ENCODE measurements around the gene HOXB9.

The HOXB9 gene

DNA sequence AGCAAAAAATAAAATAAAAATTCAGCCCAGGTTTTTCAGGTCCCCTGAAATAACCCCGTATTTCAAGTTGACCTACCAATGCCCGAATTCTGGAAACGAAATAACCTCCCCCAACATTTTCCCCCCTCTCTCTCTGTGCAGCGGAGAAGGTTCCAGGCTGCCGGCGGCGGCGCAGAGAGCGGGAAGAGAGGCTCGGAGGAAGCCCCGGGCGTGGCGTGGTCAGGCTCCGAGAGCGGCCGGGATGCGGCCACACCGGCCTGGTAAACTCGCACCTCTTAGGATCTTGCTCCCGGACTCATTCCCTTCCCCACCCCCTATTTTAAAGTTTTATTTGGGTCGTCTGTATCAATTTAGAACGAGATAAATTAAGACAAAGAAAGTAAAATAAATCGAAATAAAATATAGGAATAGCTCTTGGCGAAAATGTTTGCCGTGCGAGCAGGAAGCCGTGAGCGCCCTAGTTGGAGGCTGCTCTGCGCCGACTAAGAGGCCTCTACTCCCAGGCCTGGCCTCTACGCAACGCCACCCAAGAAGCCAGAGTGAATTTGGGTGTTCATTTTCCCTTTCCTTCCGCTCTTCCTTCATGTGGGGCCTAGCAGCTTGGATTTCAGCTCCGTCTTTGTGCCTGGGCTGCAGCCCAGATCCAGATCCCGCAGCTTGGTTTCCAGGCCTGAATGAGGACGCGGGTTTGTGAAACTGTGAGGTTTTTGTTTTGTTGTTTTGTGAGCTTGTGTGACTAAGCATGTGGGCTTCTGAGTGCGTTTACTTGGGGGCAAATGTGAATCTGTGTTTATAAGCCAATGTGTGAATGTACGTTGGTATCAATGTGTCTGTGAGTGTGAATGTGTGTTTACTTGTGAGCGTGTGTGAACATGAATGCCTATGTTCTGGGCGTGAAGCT, 19.9 kb downstream of the HOXB9 start:
- DNase-seq (ENCODE audit: low read depth): no peak
- H3K4me3 ChIP-seq (ENCODE audit: low read depth, low read length): no peak overlapping the region
- TF ChIP-seq MYC (IDR thresholded peaks at IDR 0.05; ENCODE audit: low read depth, low read length) (no peak), POLR2A (IDR thresholded peaks at IDR 0.05; ENCODE audit: extremely low read depth, insufficient read length) (no peak)
- TF ChIP-seq, protein P1, sequence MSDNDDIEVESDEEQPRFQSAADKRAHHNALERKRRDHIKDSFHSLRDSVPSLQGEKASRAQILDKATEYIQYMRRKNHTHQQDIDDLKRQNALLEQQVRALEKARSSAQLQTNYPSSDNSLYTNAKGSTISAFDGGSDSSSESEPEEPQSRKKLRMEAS (IDR thresholded peaks at IDR 0.05; ENCODE audit: low read depth, low read length): no peak
- TF ChIP-seq, protein P2, sequence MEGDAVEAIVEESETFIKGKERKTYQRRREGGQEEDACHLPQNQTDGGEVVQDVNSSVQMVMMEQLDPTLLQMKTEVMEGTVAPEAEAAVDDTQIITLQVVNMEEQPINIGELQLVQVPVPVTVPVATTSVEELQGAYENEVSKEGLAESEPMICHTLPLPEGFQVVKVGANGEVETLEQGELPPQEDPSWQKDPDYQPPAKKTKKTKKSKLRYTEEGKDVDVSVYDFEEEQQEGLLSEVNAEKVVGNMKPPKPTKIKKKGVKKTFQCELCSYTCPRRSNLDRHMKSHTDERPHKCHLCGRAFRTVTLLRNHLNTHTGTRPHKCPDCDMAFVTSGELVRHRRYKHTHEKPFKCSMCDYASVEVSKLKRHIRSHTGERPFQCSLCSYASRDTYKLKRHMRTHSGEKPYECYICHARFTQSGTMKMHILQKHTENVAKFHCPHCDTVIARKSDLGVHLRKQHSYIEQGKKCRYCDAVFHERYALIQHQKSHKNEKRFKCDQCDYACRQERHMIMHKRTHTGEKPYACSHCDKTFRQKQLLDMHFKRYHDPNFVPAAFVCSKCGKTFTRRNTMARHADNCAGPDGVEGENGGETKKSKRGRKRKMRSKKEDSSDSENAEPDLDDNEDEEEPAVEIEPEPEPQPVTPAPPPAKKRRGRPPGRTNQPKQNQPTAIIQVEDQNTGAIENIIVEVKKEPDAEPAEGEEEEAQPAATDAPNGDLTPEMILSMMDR (IDR thresholded peaks at IDR 0.05; ENCODE audit: low read depth, low read length): no peak

DNA sequence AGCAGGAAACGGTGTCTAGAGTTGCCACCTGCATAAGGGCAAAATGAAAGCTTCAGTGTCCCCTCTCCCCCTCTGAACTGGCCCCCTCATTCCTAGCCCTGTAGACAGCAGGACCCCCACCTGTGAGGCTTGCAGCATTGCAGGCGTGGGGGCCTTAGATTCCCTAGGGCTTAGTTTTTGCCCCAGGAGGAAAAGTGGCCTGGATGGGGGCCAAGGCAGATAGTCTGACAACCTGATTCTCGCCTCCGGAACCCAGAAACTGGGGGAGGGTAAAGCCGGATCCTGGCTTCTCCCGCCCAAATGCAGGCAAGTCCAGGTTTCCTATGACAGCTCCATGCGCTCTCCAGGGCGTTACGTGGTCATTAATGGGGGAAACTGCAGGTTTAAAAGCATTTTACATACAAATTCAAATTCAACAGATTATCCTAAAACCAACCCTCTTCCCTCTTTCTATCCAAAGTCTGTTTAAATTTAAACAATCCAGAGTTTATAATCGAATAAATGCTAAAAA, 20.7 kb downstream of the HOXB9 start:
- no peak overlapping the region for H3K4me3 ChIP-seq (ENCODE audit: low read depth, low read length)
- DNase-seq (ENCODE audit: low read depth): no peak

DNA sequence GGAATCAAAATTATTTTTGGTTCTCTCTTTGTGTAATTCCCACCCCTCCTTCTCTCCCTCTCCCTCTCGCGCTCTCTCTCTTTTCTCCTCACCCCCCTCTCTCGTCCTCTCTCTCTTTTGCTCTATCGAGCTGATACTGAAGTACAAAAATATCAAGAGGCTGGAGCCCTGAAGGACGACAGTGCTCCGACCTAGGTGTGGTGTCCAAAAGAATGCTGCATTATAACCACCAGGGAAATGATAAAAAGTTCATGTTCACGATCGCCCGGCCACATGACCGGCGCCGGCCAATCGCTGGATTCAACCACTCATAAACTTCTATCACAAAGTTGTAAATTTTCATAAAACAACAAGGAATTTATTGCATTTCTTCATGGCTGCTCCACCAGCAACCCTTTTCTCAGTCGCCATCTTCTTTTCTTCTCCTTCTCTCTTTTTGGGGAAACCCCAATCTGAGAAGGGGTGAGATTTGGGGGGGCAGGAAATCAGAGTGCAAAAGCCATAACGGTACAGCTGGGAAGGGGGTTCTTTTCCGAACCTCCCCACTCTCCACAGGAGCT, 21.3 kb downstream of the HOXB9 start, which contains the start of gene HOXB6:
HOXB6 (minus strand) TSS at position 217 of the 560 bp plus-strand sequence. CDS start 6,836 bp downstream, outside the sequence.
- no peak for DNase-seq (ENCODE audit: low read depth)

More for the DNA sequence above, 20.7 kb downstream of the HOXB9 start:
- no peak for TF ChIP-seq POLR2A (IDR thresholded peaks at IDR 0.05; ENCODE audit: extremely low read depth, insufficient read length)
- TF ChIP-seq MYC (IDR thresholded peaks at IDR 0.05; ENCODE audit: low read depth, low read length): no peak
- TF ChIP-seq, protein P1 (IDR thresholded peaks at IDR 0.05; ENCODE audit: low read depth, low read length): no peak
- TF ChIP-seq, protein P2 (IDR thresholded peaks at IDR 0.05; ENCODE audit: low read depth, low read length): no peak

DNA sequence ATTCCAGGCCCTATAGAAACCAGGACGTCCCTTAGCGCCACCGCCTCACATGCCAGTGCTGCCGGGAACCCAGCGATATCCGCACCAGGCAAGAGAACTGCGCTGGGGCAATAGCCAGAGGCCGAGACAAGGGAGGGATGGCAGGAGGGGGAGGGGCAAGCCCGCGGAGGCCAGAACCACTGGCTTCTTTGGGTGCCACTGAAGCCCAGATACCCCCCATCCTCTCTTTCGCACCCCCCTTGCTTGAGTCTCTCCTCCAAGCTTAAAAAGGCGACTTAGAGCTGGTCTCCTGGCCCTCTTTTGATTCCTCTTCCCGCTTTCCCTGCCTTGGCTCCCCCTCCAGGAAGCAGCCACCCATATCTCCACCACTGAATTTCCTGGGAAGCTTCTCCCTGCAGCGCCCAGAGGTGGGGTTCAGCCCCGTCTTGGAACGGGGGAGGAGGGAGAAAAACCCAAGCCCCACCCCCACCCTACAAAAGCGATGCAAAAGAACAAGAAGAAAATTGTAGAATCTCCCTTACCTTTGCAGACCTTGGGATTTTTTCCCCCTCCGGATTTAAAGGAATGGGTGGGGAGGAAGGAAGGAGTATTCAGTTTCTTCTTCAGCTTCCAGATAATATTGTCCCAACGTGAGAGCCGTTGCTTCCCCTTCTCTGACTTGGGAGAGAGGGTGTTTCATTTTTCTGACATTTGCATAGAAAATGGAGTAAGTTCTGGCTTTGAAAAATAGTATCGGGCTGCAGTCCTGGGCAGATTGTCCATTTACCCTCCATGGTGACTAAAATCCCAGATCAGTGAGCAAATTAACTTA, 22.0 kb downstream of the HOXB9 start:
- no peak overlapping the region for H3K4me3 ChIP-seq (ENCODE audit: low read depth, low read length)
- DNase-seq (ENCODE audit: low read depth): no peak
- TF ChIP-seq, protein P1 (IDR thresholded peaks at IDR 0.05; ENCODE audit: low read depth, low read length): no peak
- TF ChIP-seq MYC (IDR thresholded peaks at IDR 0.05; ENCODE audit: low read depth, low read length): no peak
- TF ChIP-seq, protein P2 (IDR thresholded peaks at IDR 0.05; ENCODE audit: low read depth, low read length): no peak
- TF ChIP-seq POLR2A (IDR thresholded peaks at IDR 0.05; ENCODE audit: extremely low read depth, insufficient read length): no peak

More for the DNA sequence above, 21.3 kb downstream of the HOXB9 start, which contains the start of gene HOXB6:
- no peak within 1 kb of the TSS for H3K4me3 ChIP-seq (ENCODE audit: low read depth, low read length)
- no peak for TF ChIP-seq MYC (IDR thresholded peaks at IDR 0.05; ENCODE audit: low read depth, low read length)
- TF ChIP-seq POLR2A (IDR thresholded peaks at IDR 0.05; ENCODE audit: extremely low read depth, insufficient read length): no peak
- TF ChIP-seq, protein P1 (IDR thresholded peaks at IDR 0.05; ENCODE audit: low read depth, low read length): no peak
- TF ChIP-seq, protein P2 (IDR thresholded peaks at IDR 0.05; ENCODE audit: low read depth, low read length): no peak

All from NB4 (cell line).